ENCODE data around the gene MAPK6.
"Not testable (repeated sequence)": the region's sequence is repeated elsewhere in the genome, so short reads cannot be mapped to it uniquely, and the experiment has no call there.

The MAPK6 gene

DNA sequence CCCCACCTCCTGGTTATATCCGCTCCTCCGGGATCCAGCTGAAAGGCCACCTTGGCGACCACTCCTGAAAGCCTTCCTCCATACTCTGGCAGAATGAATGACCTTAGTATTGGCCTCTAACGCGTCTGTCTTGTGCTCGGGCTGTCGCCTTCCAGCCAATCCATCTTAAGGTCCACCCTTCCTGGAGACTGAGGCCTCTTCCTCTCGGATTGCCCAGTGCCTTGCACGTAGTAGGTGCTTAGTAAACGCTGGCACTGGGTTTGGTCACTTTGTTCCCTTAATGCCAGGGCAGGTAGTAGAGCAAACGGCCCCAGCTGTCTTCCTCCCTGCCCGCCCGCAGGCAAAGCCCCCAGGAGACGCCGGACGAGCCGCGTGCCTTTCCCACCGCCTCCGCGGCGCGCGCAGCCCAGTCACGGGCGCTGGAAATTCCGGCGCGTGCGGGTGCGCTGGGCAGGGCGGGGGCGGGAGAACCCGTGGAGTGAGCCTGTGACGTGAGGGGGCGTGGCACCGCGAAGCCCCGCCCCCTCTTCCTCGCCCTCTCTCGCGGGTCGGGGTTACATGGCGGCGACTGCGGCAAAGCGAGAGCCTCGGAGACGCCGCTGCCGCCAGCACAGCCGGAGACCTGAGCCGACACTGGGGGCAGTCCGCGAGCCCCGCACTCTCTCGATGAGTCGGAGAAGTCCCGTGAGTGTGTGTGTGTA is at the start of gene MAPK6:
Gene MAPK6, plus strand, starts transcription at position 527 of the 701 bp plus-strand sequence. CDS start 27,242 bp downstream, outside the sequence.
- peak; percentile 94 to 95 for DNase-seq

DNA sequence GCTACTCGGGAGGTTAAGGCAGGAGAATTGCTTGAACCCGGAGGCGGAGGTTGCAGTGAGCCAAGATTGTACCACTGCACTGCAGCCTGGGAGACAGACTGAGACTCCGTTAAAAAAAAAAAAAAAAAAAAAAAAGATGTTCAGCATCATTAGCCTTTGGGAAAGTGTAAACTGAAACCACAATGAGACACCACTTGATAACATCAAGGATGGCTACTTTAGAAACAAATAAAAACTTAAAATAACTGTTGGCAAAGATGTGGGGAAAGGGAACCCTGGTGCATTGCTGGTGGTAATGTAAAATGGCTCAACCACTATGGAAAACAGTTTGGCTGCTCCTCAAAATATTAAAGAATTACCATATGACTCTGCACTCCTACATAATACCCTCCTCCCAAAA is 49.3 kb upstream of the MAPK6 start:
- no peak for DNase-seq

- no peak for DNase-seq
These were observed 48.7 kb upstream of the MAPK6 start for GRCh38 chr15:51970132-51970817.

DNA sequence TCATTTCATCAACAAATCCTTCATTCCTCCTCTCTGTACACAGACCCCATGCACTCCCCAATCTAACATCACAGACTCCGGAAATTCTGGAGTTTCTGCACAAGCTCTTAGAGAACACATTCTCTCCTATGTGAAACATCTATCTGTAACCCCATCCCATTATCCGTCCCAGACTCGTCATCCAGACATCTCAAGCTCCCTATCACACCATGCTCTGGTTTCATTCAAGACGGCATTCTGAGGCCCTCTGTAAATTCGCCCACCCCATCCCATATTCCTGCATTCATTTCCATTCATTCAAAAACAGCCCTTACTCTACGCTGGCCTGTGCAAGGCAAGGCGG is 48.0 kb upstream of the MAPK6 start:
- DNase-seq = no peak

DNA sequence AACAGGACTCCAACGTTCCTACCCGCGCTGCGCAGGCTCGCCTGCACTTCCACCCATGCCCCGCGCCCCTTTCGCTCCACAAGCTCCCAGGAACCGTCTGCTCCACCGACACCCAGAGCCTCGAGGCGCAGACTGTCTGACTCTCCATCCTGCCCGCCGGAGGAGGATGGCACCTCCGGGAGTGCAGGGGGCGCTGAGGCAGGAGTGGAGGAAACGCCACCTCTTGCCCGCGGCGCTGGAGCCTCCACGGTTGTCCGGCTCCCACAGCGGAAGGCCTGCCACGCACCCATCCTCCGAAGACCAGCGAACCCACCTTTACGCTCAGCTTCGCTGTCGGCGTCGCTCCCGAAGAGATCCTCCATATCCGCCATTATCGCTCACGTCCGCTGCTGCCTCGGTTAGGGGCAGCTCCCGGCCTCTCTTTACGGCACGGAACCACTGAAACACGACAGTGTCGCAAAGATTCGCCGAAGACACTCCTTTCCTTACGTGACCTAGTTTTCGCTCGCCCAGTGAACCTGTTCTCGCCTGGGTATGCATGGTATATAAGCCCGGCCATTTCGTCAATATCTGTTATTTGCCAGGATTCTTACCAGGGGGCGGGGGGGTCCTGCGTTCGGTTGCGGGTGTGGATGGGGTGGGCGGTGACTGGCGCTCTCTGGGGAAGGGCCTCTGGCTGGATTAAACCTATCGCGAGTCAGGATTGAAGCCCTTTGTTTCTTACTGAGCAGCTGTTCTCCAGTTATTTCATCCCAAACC is 47.5 kb upstream of the MAPK6 start, which contains the start of gene LEO1:
Gene LEO1, minus strand, starts transcription at position 404 of the 759 bp plus-strand sequence. Its CDS starts 33 bp downstream, at position 371.
- peak; percentile 93 to 94 for DNase-seq

DNA sequence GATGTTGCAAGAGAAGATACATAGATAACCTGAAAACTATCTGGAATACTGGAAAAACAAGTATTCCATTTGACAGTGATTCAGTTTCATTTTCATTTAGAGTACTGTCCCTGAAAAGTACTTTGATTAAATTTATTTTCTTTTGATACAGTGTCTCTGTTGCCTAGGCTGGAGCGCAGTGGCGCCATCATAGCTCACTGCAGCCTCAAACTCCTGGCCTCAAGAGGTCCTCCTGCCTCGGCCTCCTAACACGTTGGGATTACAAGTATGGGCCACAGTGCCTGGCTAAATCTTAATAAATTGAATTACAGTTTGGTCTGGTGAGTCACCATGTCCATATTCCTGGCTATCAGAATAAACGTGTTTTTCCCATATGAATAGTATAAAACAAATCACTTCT is 45.8 kb upstream of the MAPK6 start:
- DNase-seq = no peak

GRCh38 chr15:51973775-51974174 is 45.2 kb upstream of the MAPK6 start:
- no peak for DNase-seq

DNA sequence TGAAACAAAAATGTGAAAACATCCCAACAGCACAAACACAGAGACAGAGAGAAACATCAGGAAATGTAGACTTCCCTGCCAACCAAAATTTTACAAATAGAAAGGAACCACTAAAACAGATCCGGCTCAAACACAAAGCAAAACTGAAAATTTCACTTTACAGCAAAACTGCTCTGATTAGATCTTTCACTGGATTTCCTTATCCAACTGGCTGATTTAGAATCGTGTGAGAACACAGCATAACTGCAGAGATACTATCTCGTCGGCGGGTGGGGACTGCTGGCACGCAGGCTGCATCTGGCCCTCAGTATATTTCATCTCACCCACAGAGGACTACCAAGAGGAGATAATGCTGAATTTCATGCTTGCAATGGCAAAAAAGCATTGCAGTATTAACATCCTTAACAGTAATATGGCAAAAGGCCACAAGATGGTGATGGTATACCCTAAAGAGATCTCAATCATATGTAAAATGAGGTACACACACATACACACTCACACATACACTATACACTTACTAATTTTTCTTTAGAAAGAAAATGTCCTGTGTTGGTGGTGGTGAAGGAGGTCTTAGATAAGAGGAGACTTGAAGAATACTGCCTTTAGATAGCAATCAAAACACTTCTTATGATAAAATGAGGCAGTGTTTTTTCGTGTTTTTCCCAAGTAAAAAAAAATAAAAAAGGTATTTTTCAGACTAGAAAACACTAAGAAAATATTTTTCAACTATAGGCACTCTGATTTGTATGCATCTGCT is 36.8 kb upstream of the MAPK6 start:
- DNase-seq = peak; percentile 12 to 76

GRCh38 chr15:51982770-51983103 is 36.3 kb upstream of the MAPK6 start:
- DNase-seq = no peak

DNA sequence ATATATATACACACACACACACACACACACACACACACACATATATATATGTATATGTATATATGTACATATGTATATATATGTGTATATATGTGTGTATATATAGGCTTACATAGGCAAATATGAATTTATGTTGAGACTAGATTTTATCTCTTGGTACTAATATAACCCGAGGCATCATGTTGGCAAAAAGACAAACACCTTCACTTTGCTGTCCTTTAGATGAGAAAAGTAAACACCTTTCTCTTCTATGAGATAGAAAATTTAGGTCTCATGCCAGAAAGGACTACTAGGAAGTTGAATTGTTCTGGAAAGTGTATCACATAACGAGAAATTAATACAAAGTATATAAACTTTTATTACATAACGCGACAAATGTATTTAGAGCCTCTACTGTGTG is 27.9 kb upstream of the MAPK6 start:
- no peak for DNase-seq

GRCh38 chr15:51992953-51993352 is 26.1 kb upstream of the MAPK6 start:
- no peak for DNase-seq

GRCh38 chr15:52002351-52002750 is 16.7 kb upstream of the MAPK6 start:
- DNase-seq = no peak

GRCh38 chr15:52003089-52003488 is 15.9 kb upstream of the MAPK6 start:
- DNase-seq = not testable (repeated sequence)

- no peak for DNase-seq
These were observed 15.3 kb upstream of the MAPK6 start for GRCh38 chr15:52003710-52004109.

- DNase-seq = no peak
These were observed 14.2 kb upstream of the MAPK6 start for GRCh38 chr15:52004806-52005205.

- no peak for DNase-seq
These were observed 13.0 kb upstream of the MAPK6 start for GRCh38 chr15:52005748-52006701.

GRCh38 chr15:52006702-52007340 is 12.2 kb upstream of the MAPK6 start:
- DNase-seq = no peak

DNA sequence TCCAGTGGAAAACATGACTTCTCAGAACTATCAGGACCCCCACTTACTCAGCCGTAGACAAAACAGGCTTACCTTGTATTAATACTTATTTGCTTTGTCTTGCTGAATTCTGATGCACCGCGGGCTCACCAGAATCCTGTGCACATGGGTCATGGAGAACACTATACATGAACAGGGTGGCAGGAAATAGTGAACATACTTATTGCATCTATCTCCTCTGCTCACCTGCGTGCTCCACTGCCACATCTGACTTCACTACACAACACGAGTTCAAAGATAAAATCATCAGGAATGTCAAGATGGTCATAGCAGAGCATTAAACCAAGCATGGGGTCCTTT is 10.7 kb upstream of the MAPK6 start:
- no peak for DNase-seq

DNA sequence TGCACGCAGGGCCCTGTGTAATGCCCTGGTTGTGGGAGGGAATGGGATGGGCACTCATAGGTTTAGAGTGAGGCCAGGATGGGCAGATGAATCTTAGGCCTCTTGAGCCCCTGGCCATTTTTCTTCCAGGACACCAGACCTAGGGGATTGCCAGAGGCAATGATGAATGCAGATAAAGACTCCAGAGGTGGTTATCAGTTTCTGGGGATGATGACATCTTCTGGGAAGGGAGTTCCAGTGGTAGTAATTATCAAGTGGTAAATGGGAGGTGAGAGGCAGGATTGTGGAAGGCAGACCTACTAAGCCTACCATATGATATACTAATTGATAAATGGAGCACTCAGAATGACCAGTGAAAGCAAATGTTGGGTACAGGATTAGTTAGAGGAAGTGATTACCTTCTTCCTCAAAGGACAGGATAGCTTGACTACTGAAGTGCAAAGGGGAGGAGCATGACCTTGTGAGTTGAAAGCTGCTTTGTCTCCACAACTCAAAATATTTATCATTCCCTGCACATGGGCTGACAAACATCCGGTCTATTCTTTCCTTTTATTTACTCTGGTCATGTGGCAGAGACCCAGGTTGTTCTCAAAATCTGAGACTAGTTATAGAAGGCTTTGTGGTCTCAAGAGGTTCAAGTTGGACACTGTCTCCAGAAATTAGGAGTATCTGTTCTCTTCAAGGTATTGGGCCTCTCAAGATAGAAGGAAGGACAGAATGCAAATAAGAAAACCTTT is 10.2 kb upstream of the MAPK6 start:
- DNase-seq = no peak

GRCh38 chr15:52010633-52011595 is 8.1 kb upstream of the MAPK6 start:
- no peak for DNase-seq
